IMR-90 (cell line): ENCODE measurements around the gene ZSCAN4. TPM values are rescaled to one million over a fixed set of nuclear protein-coding genes. Genes with fewer than 3 reads are reported as not detected.

Source experiments
- ATAC-seq: fragments of 200-7000 bp; cut with Tn5 transposase; 2 replicates; pipeline ENCODE4 v1.9.1; 2020; ENCODE audit warnings: low read depth, mild to moderate bottlenecking, moderate library complexity
- BruUV-seq: library from RNA; stranded (reverse); fragments of 400-500 nt; replicated peaks from 2 replicates; lab custom pipeline; 2021; lab: Mats Ljungman, UMichigan
- CTCF ChIA-PET: fragments of 300-600 bp; formaldehyde crosslinking; extraction: SDS; loops from one replicate; lab custom pipeline; 2021; ENCODE audit warnings: antibody characterized with exemption; lab: Yijun Ruan, JAX
- POLR2A ChIA-PET: fragments of 300-600 bp; sonication (Branson Sonifier 250); formaldehyde crosslinking; loops from one replicate; lab custom pipeline; 2022; ENCODE audit warnings: antibody characterized with exemption; ENCODE audit not compliant: unreplicated experiment; lab: Charles Lee
- DNase-seq: peaks from one replicate; pipeline ENCODE4 v3.0.0; 2013
- H2AFZ ChIP-seq: replicated peaks from 2 replicates; pipeline ENCODE3; 2013; ENCODE audit warnings: low read length, mild to moderate bottlenecking; ENCODE audit not compliant: poor library complexity
- H2AK5ac ChIP-seq: 2 replicates; pipeline ENCODE4 v1.6.1; 2013; ENCODE audit warnings: low read depth, low read length, inconsistent platforms
- H2AK9ac ChIP-seq: replicated peaks from 2 replicates; pipeline ENCODE3; 2013; ENCODE audit warnings: mild to moderate bottlenecking, low read depth, low read length, moderate library complexity; ENCODE audit not compliant: poor library complexity
- H2BK120ac ChIP-seq: 2 replicates; pipeline ENCODE4 v1.6.1; 2013; ENCODE audit warnings: low read depth, low read length, inconsistent platforms
- H2BK15ac ChIP-seq: 3 replicates; pipeline ENCODE4 v1.6.1; 2013; ENCODE audit warnings: low read depth, low read length, inconsistent platforms
- H2BK20ac ChIP-seq: 2 replicates; pipeline ENCODE4 v1.6.1; 2013; ENCODE audit warnings: low read depth, mild to moderate bottlenecking, inconsistent platforms, low read length, moderate library complexity
- H2BK5ac ChIP-seq: 2 replicates; pipeline ENCODE4 v1.6.1; 2013; ENCODE audit warnings: mild to moderate bottlenecking, low read depth, low read length, inconsistent platforms; ENCODE audit not compliant: poor library complexity, severe bottlenecking
- H3K14ac ChIP-seq: replicated peaks from 2 replicates; pipeline ENCODE4 v1.6.1; 2013; ENCODE audit warnings: low read depth, low read length, inconsistent platforms
- H3K18ac ChIP-seq: 2 replicates; pipeline ENCODE4 v1.6.1; 2013; ENCODE audit warnings: low read depth, low read length, control low read depth
- H3K23ac ChIP-seq: 2 replicates; pipeline ENCODE4 v1.6.1; 2013; ENCODE audit warnings: low read depth, low read length, inconsistent platforms
- H3K27ac ChIP-seq: 2 replicates; pipeline ENCODE4 v1.5.1; 2013; ENCODE audit warnings: mild to moderate bottlenecking, control low read depth, low read length; ENCODE audit not compliant: insufficient read depth
- H3K27me3 ChIP-seq: 2 replicates; pipeline ENCODE4 v1.6.1; 2013; ENCODE audit warnings: low read length; ENCODE audit not compliant: control insufficient read depth, insufficient read depth
- H3K36me3 ChIP-seq: 2 replicates; pipeline ENCODE4 v1.6.1; 2013; ENCODE audit warnings: low read length, mixed read lengths; ENCODE audit not compliant: control insufficient read depth, insufficient read depth
- H3K4ac ChIP-seq: 2 replicates; pipeline ENCODE4 v1.6.1; 2013; ENCODE audit warnings: low read depth, low read length, inconsistent platforms
- H3K4me1 ChIP-seq: 2 replicates; pipeline ENCODE4 v1.6.1; 2013; ENCODE audit warnings: low read length, mixed read lengths; ENCODE audit not compliant: control insufficient read depth, insufficient read depth
- H3K4me2 ChIP-seq: 2 replicates; pipeline ENCODE4 v1.6.1; 2013; ENCODE audit warnings: low read depth, mild to moderate bottlenecking, control low read depth, low read length, moderate library complexity
- H3K4me3 ChIP-seq: 2 replicates; pipeline ENCODE4 v1.5.1; 2013; ENCODE audit warnings: low read depth, mild to moderate bottlenecking, control low read depth, low read length, moderate library complexity; ENCODE audit not compliant: insufficient read depth
- H3K56ac ChIP-seq: 2 replicates; pipeline ENCODE4 v1.6.1; 2013; ENCODE audit warnings: low read length, inconsistent platforms; ENCODE audit not compliant: insufficient read depth; ENCODE audit errors: extremely low read depth
- H3K79me1 ChIP-seq, 2 experiments: 2 replicates each; pipeline ENCODE4 v1.6.1; 2013; ENCODE audit warnings: low read length in 2 of 2, inconsistent platforms in 1 of 2, low read depth in 1 of 2
- H3K9ac ChIP-seq: 2 replicates; pipeline ENCODE4 v1.6.1; 2013; ENCODE audit warnings: low read depth, low read length, control low read depth
- H3K9me1 ChIP-seq: 2 replicates; pipeline ENCODE4 v1.6.1; 2013; ENCODE audit warnings: low read length, inconsistent platforms; ENCODE audit not compliant: insufficient read depth
- H3K9me3 ChIP-seq: 2 replicates; pipeline ENCODE4 v1.6.1; 2013; ENCODE audit warnings: low read length; ENCODE audit not compliant: control insufficient read depth, insufficient read depth
- H4K20me1 ChIP-seq: 2 replicates; pipeline ENCODE4 v1.6.1; 2013; ENCODE audit warnings: low read length, inconsistent platforms; ENCODE audit not compliant: insufficient read depth
- H4K5ac ChIP-seq: 2 replicates; pipeline ENCODE4 v1.6.1; 2013; ENCODE audit warnings: mild to moderate bottlenecking, low read depth, low read length, control low read depth
- H4K8ac ChIP-seq, 2 experiments: 2 replicates each; pipeline ENCODE4 v1.6.1; 2013; ENCODE audit warnings: low read depth in 2 of 2, low read length in 2 of 2, control low read depth in 1 of 2, inconsistent platforms in 1 of 2
- H4K91ac ChIP-seq: 2 replicates; pipeline ENCODE4 v1.6.1; 2013; ENCODE audit warnings: low read depth, low read length, inconsistent platforms; ENCODE audit not compliant: insufficient read depth
- BHLHE40 ChIP-seq: fragments of 150-350 bp; IDR thresholded peaks from 2 replicates; pipeline ENCODE4 v1.6.1; 2016; ENCODE audit warnings: mild to moderate bottlenecking, low read depth, low read length
- CEBPB ChIP-seq: IDR thresholded peaks from 2 replicates; pipeline ENCODE4 v1.6.1; 2012; ENCODE audit warnings: low read depth, low read length, improper control_type of control experiment
- CHD1 ChIP-seq: IDR thresholded peaks from 2 replicates; pipeline ENCODE4 v1.6.1; 2012; ENCODE audit warnings: low read depth, low read length, improper control_type of control experiment
- CTCF ChIP-seq: conservative IDR thresholded peaks from 2 replicates; pipeline ENCODE4 v1.5.1; 2012; ENCODE audit warnings: mild to moderate bottlenecking, low read depth, low read length, improper control_type of control experiment
- MAFK ChIP-seq: IDR thresholded peaks from 2 replicates; pipeline ENCODE4 v1.6.1; 2012; ENCODE audit warnings: low read depth, low read length, improper control_type of control experiment
- MAZ ChIP-seq: IDR thresholded peaks from 2 replicates; pipeline ENCODE4 v1.6.1; 2012; ENCODE audit warnings: low read depth, mild to moderate bottlenecking, low read length, improper control_type of control experiment, moderate library complexity, borderline replicate concordance
- MXI1 ChIP-seq: IDR thresholded peaks from 2 replicates; pipeline ENCODE4 v1.6.1; 2012; ENCODE audit warnings: low read depth, mild to moderate bottlenecking, low read length, moderate library complexity, borderline replicate concordance
- NFE2L2 ChIP-seq: fragments of 150-350 bp; IDR thresholded peaks from 2 replicates; pipeline ENCODE4 v1.6.1; 2016; ENCODE audit warnings: low read depth, mild to moderate bottlenecking, low read length
- POLR2A ChIP-seq: IDR thresholded peaks from 2 replicates; pipeline ENCODE4 v1.6.1; 2012; ENCODE audit warnings: mild to moderate bottlenecking, low read depth, low read length
- RAD21 ChIP-seq: IDR thresholded peaks from 2 replicates; pipeline ENCODE4 v1.6.1; 2012; ENCODE audit warnings: low read length, improper control_type of control experiment
- RCOR1 ChIP-seq: IDR thresholded peaks from 2 replicates; pipeline ENCODE4 v1.6.1; 2012; ENCODE audit warnings: mild to moderate bottlenecking, low read length, improper control_type of control experiment; ENCODE audit not compliant: insufficient replicate concordance
- RFX5 ChIP-seq: IDR thresholded peaks from 2 replicates; pipeline ENCODE4 v1.8.0; 2012; ENCODE audit warnings: low read depth, mild to moderate bottlenecking, low read length, moderate library complexity
- SMC3 ChIP-seq: fragments of 150-350 bp; IDR thresholded peaks from 2 replicates; pipeline ENCODE4 v1.6.1; 2016; ENCODE audit warnings: low read depth, mild to moderate bottlenecking, antibody characterized with exemption, low read length, moderate library complexity
- USF2 ChIP-seq: fragments of 150-350 bp; IDR thresholded peaks from 2 replicates; pipeline ENCODE4 v1.6.1; 2017; ENCODE audit warnings: mild to moderate bottlenecking, antibody characterized with exemption, low read length, low read depth
- WGBS, 2 experiments: methylation state at CpG; one replicate each; pipeline versions ENCODE4 v1.1.5 to v1.1.7; 2013; ENCODE audit warnings: missing lambda C conversion rate in 2 of 2; ENCODE audit not compliant: insufficient read length in 1 of 2; ENCODE audit errors: extremely low coverage in 2 of 2; 5-methylcytosine and 5-hydroxymethylcytosine counted together
- dilution Hi-C: fragments of 300-500 bp; cut with HindIII; formaldehyde crosslinking; loops from one replicate; pipeline ENCODE4 v1.14.3; 2018; ENCODE audit warnings: low sequenced_read_pairs; ENCODE audit not compliant: unreplicated experiment
- in situ Hi-C: fragments of 300-500 bp; cut with MboI; formaldehyde crosslinking; loops from 3 replicates; pipeline ENCODE4 v1.14.3; 2019; ENCODE audit warnings: low sequenced_read_pairs, inconsistent platforms, mixed read lengths
- intact Hi-C: fragments of 100-400 bp; cut with micrococcal nuclease; formaldehyde crosslinking; loops from 2 replicates; pipeline ENCODE4 v1.10.0; 2022
- polyA plus RNA-seq, 3 experiments: library from polyadenylated mRNA; depleted of rRNA; stranded (reverse); fragments of >200 nt; gene quantifications; 2 replicates each; pipeline ENCODE4 v1.2.3, GENCODE V29; 2012; ENCODE audit warnings: low replicate concordance in 1 of 3
- total RNA-seq: library from RNA; depleted of rRNA; stranded (reverse); fragments of >200 nt; gene quantifications from 2 replicates; pipeline ENCODE4 v1.2.3, GENCODE V29; 2012

Gene ZSCAN4
- total and polyA plus RNA-seq, 2 of the 4 experiments (the other 2 are of a cell fraction): not detected

- Histone ChIP-seq H2BK15ac (no peak overlapping the region), H3K4me3 (no peak overlapping the region), H4K8ac (no peak overlapping the region), H2AK5ac (no peak overlapping the region), H3K27ac (no peak overlapping the region), H3K56ac (no peak overlapping the region), H3K9ac (no peak overlapping the region), H4K5ac (no peak overlapping the region), H2AFZ (no peak overlapping the region), H3K27me3 (no peaks in the 10 kb centered on the region), H4K20me1 (no peaks in the 10 kb centered on the region), H3K9me1 (no peaks in the 10 kb centered on the region), H3K36me3 (peaks cover 36% of the 10 kb centered on the region), H4K91ac (no peak overlapping the region), H2BK20ac (no peak overlapping the region), H3K4me1 (peaks cover 7% of the 10 kb centered on the region), H3K79me1 (peaks cover 17 to 41% of the 10 kb centered on the region in 2 experiments), H3K4me2 (no peak overlapping the region), H3K9me3 (peaks cover 51% of the 10 kb centered on the region), H3K14ac (no peak overlapping the region), H3K23ac (no peak overlapping the region), H2BK5ac (no peak overlapping the region), H2AK9ac (no peak overlapping the region), H3K4ac (no peak overlapping the region), H2BK120ac (no peak overlapping the region), H3K18ac (no peak overlapping the region)
- dilution Hi-C loops (no loop called here), intact Hi-C loops (no loop called here), in situ Hi-C loops (no loop called here)
- no TSS peak for BruUV-seq
- ATAC-seq: no peak
- 83% methylated on average over 1 of the region's 1 CpG; no CpG with 5 or more reads in 1 of the 2 experiments for WGBS, 2 experiments
- DNase-seq: no peak
- TF ChIP-seq USF2: no peak
- TF ChIP-seq MAFK: no peak
- no peak for TF ChIP-seq RCOR1
- no peak for TF ChIP-seq BHLHE40
- TF ChIP-seq RFX5: no peak
- TF ChIP-seq SMC3: no peak
- no peak for TF ChIP-seq NFE2L2
- no peak for TF ChIP-seq CHD1
- no peak for TF ChIP-seq POLR2A
- TF ChIP-seq CEBPB: no peak
- no peak for TF ChIP-seq RAD21
- TF ChIP-seq MXI1: no peak
- no peak for TF ChIP-seq MAZ
- no peak for TF ChIP-seq CTCF
- CTCF ChIA-PET: no interaction called here
- POLR2A ChIA-PET: no interaction called here
Observed at GRCh38 chr19:57706346-57706745, 37.6 kb downstream of the ZSCAN4 start.
